Body of pancreas (tissue), 4 donors: ENCODE results near the gene CLEC9A.

Source experiments
- CTCF ChIP-seq, 7 experiments: fragments of 450-650 bp in 4 of 7; fragments of 200-600 bp in 3 of 7; sonication (generic) in 3 of 7; IDR thresholded peaks; one replicate each; pipeline ENCODE4 v1.5.1; 2016 to 2019; ENCODE audit warnings: antibody characterized with exemption in 7 of 7
- POLR2A ChIP-seq, 3 donors: fragments of 450-650 bp; IDR thresholded peaks; one replicate each; pipeline ENCODE4 v1.6.1; 2016; ENCODE audit warnings: antibody characterized with exemption in 3 of 3, mild to moderate bottlenecking in 2 of 3

GRCh38 chr12:9999016-9999415 lies 31.5 kb upstream of the CLEC9A start, which contains the start of gene CLEC1B:
- TF ChIP-seq CTCF (IDR thresholded peaks at IDR 0.05) (no peak), POLR2A (IDR thresholded peaks at IDR 0.05) (no peak)
